Osteoblast (primary cell): Measurements from ENCODE around the gene PTCD2. TPM values are rescaled to one million over a fixed set of nuclear protein-coding genes. Genes with fewer than 3 reads are reported as not detected.

ENCODE experiments used
- DNase-seq: peaks from one replicate; pipeline ENCODE4 v3.0.0; 2011; ENCODE audit warnings: low spot score, mixed read lengths; ENCODE audit not compliant: insufficient read length; ENCODE audit errors: missing footprints
- H2AFZ ChIP-seq: 2 replicates; pipeline ENCODE4 v1.6.0; 2011; ENCODE audit warnings: mild to moderate bottlenecking, low read length
- H3K27ac ChIP-seq: 2 replicates; pipeline ENCODE4 v1.5.1; 2011; ENCODE audit warnings: mild to moderate bottlenecking, low read depth, low read length, moderate library complexity
- H3K27me3 ChIP-seq: 2 replicates; pipeline ENCODE4 v1.6.0; 2012; ENCODE audit warnings: mild to moderate bottlenecking, control low read depth, inconsistent platforms, low read length, moderate library complexity; ENCODE audit not compliant: insufficient read depth
- H3K36me3 ChIP-seq: 2 replicates; pipeline ENCODE4 v1.5.1; 2011; ENCODE audit warnings: mild to moderate bottlenecking, low read length, control low read depth, moderate library complexity; ENCODE audit not compliant: insufficient read depth
- H3K4me1 ChIP-seq: 2 replicates; pipeline ENCODE4 v1.5.1; 2011; ENCODE audit warnings: mild to moderate bottlenecking, low read length, control low read depth, moderate library complexity; ENCODE audit not compliant: insufficient read depth
- H3K4me2 ChIP-seq: 2 replicates; pipeline ENCODE4 v1.6.0; 2011; ENCODE audit warnings: mild to moderate bottlenecking, low read length; ENCODE audit not compliant: insufficient read depth
- H3K4me3 ChIP-seq: fragments of 200-600 bp; sonication (generic); 3 replicates; pipeline ENCODE4 v1.5.1; 2012; ENCODE audit warnings: mild to moderate bottlenecking, low read length, inconsistent platforms; ENCODE audit not compliant: insufficient read depth
- H3K79me2 ChIP-seq: 2 replicates; pipeline ENCODE4 v1.6.0; 2012; ENCODE audit warnings: mild to moderate bottlenecking, low read length, control low read depth, inconsistent platforms; ENCODE audit not compliant: insufficient read depth
- H3K9me3 ChIP-seq: 2 replicates; pipeline ENCODE4 v1.5.1; 2011; ENCODE audit warnings: low read depth, low read length, control low read depth
- H4K20me1 ChIP-seq: 2 replicates; pipeline ENCODE4 v1.6.0; 2012; ENCODE audit warnings: mild to moderate bottlenecking, low read length, control low read depth; ENCODE audit not compliant: insufficient read depth
- total RNA-seq: library from RNA; depleted of rRNA; stranded (reverse); fragments of >200 nt; gene quantifications from 2 replicates; pipeline ENCODE4 v1.2.3, GENCODE V29; 2012
- TF ChIP-seq, protein P1 (sequence below): IDR thresholded peaks from 2 replicates; pipeline ENCODE4 v1.5.1; 2011; ENCODE audit warnings: mild to moderate bottlenecking, low read depth, low read length, moderate library complexity; ENCODE audit errors: extremely low read depth

The PTCD2 gene
- total RNA-seq, 1 donor: 8.3 TPM

DNA sequence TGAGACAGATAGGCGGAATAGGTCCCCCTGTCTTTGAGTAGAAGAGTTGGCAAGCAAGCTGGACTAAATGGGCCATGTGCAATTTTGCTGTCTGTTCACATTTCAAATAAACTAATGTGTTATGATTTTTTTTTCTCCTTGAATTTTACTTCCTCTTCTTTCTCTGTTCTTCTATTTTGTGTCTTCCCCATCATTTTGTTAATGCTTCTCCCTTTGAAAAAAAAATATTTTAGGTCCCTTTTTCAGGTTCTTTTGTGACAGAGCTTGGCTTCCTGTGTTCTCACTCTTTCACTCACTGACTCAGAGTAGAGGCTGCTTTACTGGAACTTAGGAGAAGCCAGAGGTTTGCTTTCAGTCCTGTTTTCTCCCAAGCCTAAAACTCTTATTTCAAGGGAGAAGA, 48.1 kb downstream of the PTCD2 start:
- TF ChIP-seq, protein P1, sequence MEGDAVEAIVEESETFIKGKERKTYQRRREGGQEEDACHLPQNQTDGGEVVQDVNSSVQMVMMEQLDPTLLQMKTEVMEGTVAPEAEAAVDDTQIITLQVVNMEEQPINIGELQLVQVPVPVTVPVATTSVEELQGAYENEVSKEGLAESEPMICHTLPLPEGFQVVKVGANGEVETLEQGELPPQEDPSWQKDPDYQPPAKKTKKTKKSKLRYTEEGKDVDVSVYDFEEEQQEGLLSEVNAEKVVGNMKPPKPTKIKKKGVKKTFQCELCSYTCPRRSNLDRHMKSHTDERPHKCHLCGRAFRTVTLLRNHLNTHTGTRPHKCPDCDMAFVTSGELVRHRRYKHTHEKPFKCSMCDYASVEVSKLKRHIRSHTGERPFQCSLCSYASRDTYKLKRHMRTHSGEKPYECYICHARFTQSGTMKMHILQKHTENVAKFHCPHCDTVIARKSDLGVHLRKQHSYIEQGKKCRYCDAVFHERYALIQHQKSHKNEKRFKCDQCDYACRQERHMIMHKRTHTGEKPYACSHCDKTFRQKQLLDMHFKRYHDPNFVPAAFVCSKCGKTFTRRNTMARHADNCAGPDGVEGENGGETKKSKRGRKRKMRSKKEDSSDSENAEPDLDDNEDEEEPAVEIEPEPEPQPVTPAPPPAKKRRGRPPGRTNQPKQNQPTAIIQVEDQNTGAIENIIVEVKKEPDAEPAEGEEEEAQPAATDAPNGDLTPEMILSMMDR: no peak
- H3K4me3 ChIP-seq: no peak overlapping the region
- no peaks in the 10 kb centered on the region for H3K9me3 ChIP-seq
- H3K4me1 ChIP-seq: peaks cover 17% of the 10 kb centered on the region
- H3K4me2 ChIP-seq: no peak overlapping the region
- no peak for DNase-seq
- no peaks in the 10 kb centered on the region for H4K20me1 ChIP-seq
- H2AFZ ChIP-seq: no peak overlapping the region
- H3K27ac ChIP-seq: no peak overlapping the region
- no peaks in the 10 kb centered on the region for H3K79me2 ChIP-seq
- H3K27me3 ChIP-seq: no peaks in the 10 kb centered on the region
- no peaks in the 10 kb centered on the region for H3K36me3 ChIP-seq

DNA sequence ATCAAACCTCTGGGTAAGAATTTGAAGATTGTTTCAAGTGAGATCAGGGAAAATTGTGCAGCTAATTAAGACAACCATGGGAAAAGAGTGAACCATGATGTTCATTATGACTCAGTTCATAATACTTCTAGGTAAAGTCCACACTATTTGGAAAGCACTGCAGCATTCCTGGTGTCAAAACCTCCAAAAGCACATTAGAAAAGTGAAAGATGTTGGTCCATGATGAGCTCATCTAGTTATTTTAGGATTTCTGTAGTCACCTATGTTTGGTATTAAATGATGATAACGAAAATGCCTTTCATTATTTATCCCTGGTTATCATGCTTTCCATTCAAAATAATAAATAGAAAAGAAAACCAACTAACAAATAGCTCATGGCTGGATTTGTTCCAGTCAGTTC, 49.1 kb downstream of the PTCD2 start:
- no peak overlapping the region for H3K27ac ChIP-seq
- no peaks in the 10 kb centered on the region for H3K9me3 ChIP-seq
- H3K4me3 ChIP-seq: no peak overlapping the region
- H3K79me2 ChIP-seq: no peaks in the 10 kb centered on the region
- H3K27me3 ChIP-seq: no peaks in the 10 kb centered on the region
- no peaks in the 10 kb centered on the region for H3K36me3 ChIP-seq
- no peak overlapping the region for H2AFZ ChIP-seq
- TF ChIP-seq, protein P1: no peak
- no peak for DNase-seq
- H3K4me2 ChIP-seq: no peak overlapping the region
- no peaks in the 10 kb centered on the region for H4K20me1 ChIP-seq
- H3K4me1 ChIP-seq: peaks cover 11% of the 10 kb centered on the region

GRCh38 chr5:72369711-72370110, 49.5 kb downstream of the PTCD2 start:
- TF ChIP-seq, protein P1: no peak

DNA sequence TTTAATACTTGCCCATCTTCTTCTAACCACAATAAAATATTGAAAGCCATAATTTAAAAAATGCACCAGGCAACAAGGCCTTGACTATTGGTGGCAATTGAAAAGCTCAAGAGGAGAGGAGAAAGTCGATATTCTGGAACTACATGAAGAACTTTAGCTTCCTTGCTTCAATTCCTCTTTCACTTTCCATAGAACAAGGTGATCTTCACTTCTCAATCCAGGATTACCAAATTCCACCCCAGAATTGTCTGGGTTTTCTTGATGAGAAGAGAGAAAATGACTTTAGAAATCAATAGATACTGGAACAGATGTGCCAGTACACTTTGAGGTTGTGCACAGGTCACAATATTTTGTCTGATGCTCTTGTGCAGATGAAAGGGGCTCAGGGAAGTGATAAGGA, 52.2 kb downstream of the PTCD2 start:
- no peak overlapping the region for H3K4me3 ChIP-seq
- TF ChIP-seq, protein P1: no peak

More at GRCh38 chr5:72369711-72370110, 49.5 kb downstream of the PTCD2 start:
- Histone ChIP-seq H3K79me2 (no peaks in the 10 kb centered on the region), H2AFZ (no peak overlapping the region), H3K4me2 (no peak overlapping the region), H3K27ac (no peak overlapping the region), H4K20me1 (no peaks in the 10 kb centered on the region), H3K36me3 (no peaks in the 10 kb centered on the region), H3K4me3 (no peak overlapping the region), H3K27me3 (no peaks in the 10 kb centered on the region), H3K9me3 (no peaks in the 10 kb centered on the region), H3K4me1 (peaks cover 11% of the 10 kb centered on the region)
- DNase-seq: no peak

More for the DNA sequence above, 52.2 kb downstream of the PTCD2 start:
- Histone ChIP-seq H3K4me1 (peaks cover under 1% of the 10 kb centered on the region), H3K36me3 (no peaks in the 10 kb centered on the region), H3K9me3 (no peaks in the 10 kb centered on the region), H3K27me3 (no peaks in the 10 kb centered on the region), H3K4me2 (no peak overlapping the region), H2AFZ (no peak overlapping the region), H3K27ac (no peak overlapping the region), H4K20me1 (no peaks in the 10 kb centered on the region), H3K79me2 (no peaks in the 10 kb centered on the region)
- DNase-seq: no peak
